Keratinocyte (primary cell): ENCODE measurements around the gene FNBP1. TPM values are rescaled to one million over a fixed set of nuclear protein-coding genes. Genes with fewer than 3 reads are reported as not detected.

Experiments
- DNase-seq: peaks from one replicate; pipeline ENCODE4 v3.0.0-alpha.2; 2011; ENCODE audit warnings: low read depth, missing footprints, low spot score
- FAIRE-seq: peaks from 2 replicates; lab custom pipeline; 2011; peaks lifted over from hg19 to GRCh38; lab: Jason Lieb, UNC
- H2AFZ ChIP-seq: 2 replicates; pipeline ENCODE4 v1.6.0; 2012; ENCODE audit warnings: low read length, control low read depth, inconsistent platforms; ENCODE audit not compliant: control insufficient read depth
- H3K27ac ChIP-seq: 2 replicates; pipeline ENCODE4 v1.5.1; 2011; ENCODE audit warnings: low read length; ENCODE audit not compliant: control insufficient read depth, insufficient read depth
- H3K27me3 ChIP-seq: 3 replicates; pipeline ENCODE4 v1.6.0; 2011; ENCODE audit warnings: low read length; ENCODE audit not compliant: control insufficient read depth, insufficient read depth; ENCODE audit errors: extremely low read depth
- H3K36me3 ChIP-seq, 2 experiments: 2 replicates in 1 of 2; 3 replicates in 1 of 2; pipeline ENCODE4 v1.5.1; 2011; ENCODE audit warnings: low read length in 2 of 2, mild to moderate bottlenecking in 1 of 2; ENCODE audit not compliant: control insufficient read depth in 2 of 2, insufficient read depth in 2 of 2; ENCODE audit errors: extremely low read depth in 1 of 2
- H3K4me1 ChIP-seq: 3 replicates; pipeline ENCODE4 v1.5.1; 2011; ENCODE audit warnings: low read length; ENCODE audit not compliant: control insufficient read depth, insufficient read depth; ENCODE audit errors: extremely low read depth
- H3K4me2 ChIP-seq: 3 replicates; pipeline ENCODE4 v1.6.0; 2011; ENCODE audit warnings: low read depth, low read length; ENCODE audit not compliant: control insufficient read depth, insufficient read depth; ENCODE audit errors: extremely low read depth
- H3K4me3 ChIP-seq, 3 experiments: fragments of 200-600 bp in 1 of 3; sonication (generic) in 1 of 3; 2 replicates in 2 of 3; 3 replicates in 1 of 3; pipeline ENCODE4 v1.5.1; 2011 to 2016; ENCODE audit warnings: low read length in 3 of 3, mild to moderate bottlenecking in 3 of 3, control low read depth in 2 of 3, inconsistent platforms in 1 of 3, low read depth in 1 of 3, mixed read lengths in 1 of 3, mixed run types in 1 of 3, moderate library complexity in 1 of 3; ENCODE audit not compliant: control insufficient read depth in 2 of 3, insufficient read depth in 2 of 3; ENCODE audit errors: extremely low read depth in 1 of 3
- H3K79me2 ChIP-seq: 2 replicates; pipeline ENCODE4 v1.6.0; 2012; ENCODE audit warnings: low read length; ENCODE audit not compliant: control insufficient read depth, insufficient read depth
- H3K9ac ChIP-seq: 3 replicates; pipeline ENCODE4 v1.6.0; 2011; ENCODE audit warnings: low read length; ENCODE audit not compliant: control insufficient read depth, insufficient read depth; ENCODE audit errors: extremely low read depth
- H3K9me1 ChIP-seq: 3 replicates; pipeline ENCODE4 v1.6.0; 2011; ENCODE audit warnings: low read length; ENCODE audit not compliant: control insufficient read depth, insufficient read depth; ENCODE audit errors: extremely low read depth
- H3K9me3 ChIP-seq: 2 replicates; pipeline ENCODE4 v1.5.1; 2012; ENCODE audit warnings: low read depth, low read length; ENCODE audit not compliant: control insufficient read depth
- H4K20me1 ChIP-seq: 3 replicates; pipeline ENCODE4 v1.6.0; 2011; ENCODE audit warnings: low read length; ENCODE audit not compliant: control insufficient read depth, insufficient read depth; ENCODE audit errors: extremely low read depth
- CTCF ChIP-seq, 3 experiments: IDR thresholded peaks in 1 of 3; conservative IDR thresholded peaks in 1 of 3; optimal IDR thresholded peaks in 1 of 3; 2 replicates in 2 of 3; 3 replicates in 1 of 3; pipeline versions ENCODE3 to v1.5.1; 2011; ENCODE audit warnings: low read length in 3 of 3, mild to moderate bottlenecking in 3 of 3, moderate library complexity in 2 of 3, control low read depth in 1 of 3, inconsistent platforms in 1 of 3; ENCODE audit not compliant: insufficient read depth in 2 of 3; ENCODE audit errors: extremely low read depth in 1 of 3
- EZH2 ChIP-seq: IDR thresholded peaks from one replicate; pipeline ENCODE4 v1.6.1; 2012; ENCODE audit warnings: inconsistent platforms, mild to moderate bottlenecking, low read length, moderate library complexity
- dilution Hi-C: fragments of 300-500 bp; cut with MboI; formaldehyde crosslinking; loops from one replicate; pipeline ENCODE4 v1.7.0; 2020; ENCODE audit warnings: low sequenced_read_pairs; ENCODE audit not compliant: extremely low pct_ligation_motif_present
- polyA plus RNA-seq, 5 experiments: library from polyadenylated mRNA; depleted of rRNA in 3 of 5; stranded (reverse) in 3 of 5; stranded (forward) in 1 of 5; unstranded in 1 of 5; fragments of >200 nt; gene quantifications; 1 replicate in 1 of 5; 2 replicates in 3 of 5; 3 replicates in 1 of 5; pipeline versions ENCODE4 v1.2.1 to v1.2.3, GENCODE V29; 2011 to 2012; ENCODE audit warnings: missing spikeins in 2 of 5, low read depth in 1 of 5, low replicate concordance in 1 of 5

FNBP1 gene
- polyA plus RNA-seq, 1 donor (not counting 4 experiments of a cell fraction or from before 2014, with no cell fraction given), result 9.6 TPM

GRCh38 chr9:129895376-129896268 is 147.4 kb downstream of the FNBP1 start:
- no peaks in the 10 kb centered on the region for H3K27me3 ChIP-seq
- H3K27ac ChIP-seq, result no peak overlapping the region
- no peak for DNase-seq
- dilution Hi-C loops, result no loop called here
- TF ChIP-seq EZH2, result no peak
- TF ChIP-seq CTCF (optimal IDR thresholded peaks at IDR 0.05 in 1 of 3, IDR thresholded peaks at IDR 0.05 in 1 of 3, conservative IDR thresholded peaks at IDR 0.05 in 1 of 3; ENCODE audit: extremely low read depth in 1 of 3, insufficient read depth in 2 of 3, low read length in 3 of 3), result no peak
- no peak overlapping the region for H3K4me2 ChIP-seq
- no peak for FAIRE-seq
- H3K9me1 ChIP-seq, result no peaks in the 10 kb centered on the region
- peaks cover 0 to 2% of the 10 kb centered on the region in 2 experiments for H3K36me3 ChIP-seq
- no peak overlapping the region for H3K9ac ChIP-seq
- no peak overlapping the region for H3K4me3 ChIP-seq
- H3K79me2 ChIP-seq, result no peaks in the 10 kb centered on the region
- no peaks in the 10 kb centered on the region for H3K9me3 ChIP-seq
- no peaks in the 10 kb centered on the region for H3K4me1 ChIP-seq
- no peaks in the 10 kb centered on the region for H4K20me1 ChIP-seq
- no peak overlapping the region for H2AFZ ChIP-seq

- no peaks in the 10 kb centered on the region for H3K27me3 ChIP-seq
- no peak overlapping the region for H3K9ac ChIP-seq
- dilution Hi-C loops, result no loop called here
- H3K79me2 ChIP-seq, result no peaks in the 10 kb centered on the region
- peaks cover 0 to 5% of the 10 kb centered on the region in 2 experiments for H3K36me3 ChIP-seq
- no peaks in the 10 kb centered on the region for H4K20me1 ChIP-seq
- no peak overlapping the region for H3K4me2 ChIP-seq
- TF ChIP-seq CTCF (optimal IDR thresholded peaks at IDR 0.05 in 1 of 3, IDR thresholded peaks at IDR 0.05 in 1 of 3, conservative IDR thresholded peaks at IDR 0.05 in 1 of 3; ENCODE audit: extremely low read depth in 1 of 3, insufficient read depth in 2 of 3, low read length in 3 of 3), result no peak
- no peak for TF ChIP-seq EZH2
- no peak for FAIRE-seq
- no peak overlapping the region for H2AFZ ChIP-seq
- no peaks in the 10 kb centered on the region for H3K9me1 ChIP-seq
- H3K4me3 ChIP-seq, result no peak overlapping the region
- H3K27ac ChIP-seq, result no peak overlapping the region
- H3K4me1 ChIP-seq, result no peaks in the 10 kb centered on the region
- no peaks in the 10 kb centered on the region for H3K9me3 ChIP-seq
- no peak for DNase-seq
Measured at GRCh38 chr9:129894120-129894823, 148.7 kb downstream of the FNBP1 start.
